A549 (cell line): ENCODE results near the gene MRPL27. TPM values are rescaled to one million over a fixed set of nuclear protein-coding genes. Genes with fewer than 3 reads are reported as not detected.

Experiments used
- ATAC-seq, 2 experiments: fragments of 200-7000 bp in 1 of 2; fragments of >200 bp in 1 of 2; cut with Nextera tagmentation in 1 of 2; cut with Tn5 transposase in 1 of 2; 3 replicates each; pipeline versions ENCODE4 v1.8.0 to v1.9.1; 2018 to 2020; ENCODE audit warnings: mild to moderate bottlenecking in 1 of 2, moderate library complexity in 1 of 2
- CTCF ChIA-PET: fragments of 300-600 bp; sonication (Branson Sonifier 250); formaldehyde crosslinking; extraction: SDS; loops from one replicate; lab custom pipeline; 2021; ENCODE audit warnings: antibody characterized with exemption, inconsistent platforms; lab: Yijun Ruan, JAX
- POLR2A ChIA-PET: fragments of 350-600 bp; formaldehyde crosslinking; extraction: SDS; loops from one replicate; lab custom pipeline; 2021; ENCODE audit warnings: antibody characterized with exemption, inconsistent platforms; lab: Yijun Ruan, JAX
- DNase-seq, 2 experiments: peaks; one replicate each; pipeline versions ENCODE4 v3.0.0 to v3.0.0-alpha.2; 2011 to 2016; ENCODE audit warnings: low read depth in 1 of 2, low spot score in 1 of 2
- FAIRE-seq: peaks from 2 replicates; lab custom pipeline; 2011; peaks lifted over from hg19 to GRCh38; lab: Jason Lieb, UNC
- H3K27ac ChIP-seq, 2 experiments: fragments of >200 bp; sonication (Bioruptor Twin); formaldehyde crosslinking; 3 replicates each; pipeline ENCODE4 v1.5.1; 2016 to 2017
- H3K4me1 ChIP-seq: fragments of >200 bp; sonication (Bioruptor Twin); formaldehyde crosslinking; 3 replicates; pipeline ENCODE4 v1.6.1; 2016
- H3K4me2 ChIP-seq: fragments of >200 bp; sonication (Bioruptor Twin); formaldehyde crosslinking; 3 replicates; pipeline ENCODE4 v1.6.1; 2016
- H3K4me3 ChIP-seq: fragments of >200 bp; sonication (Bioruptor Twin); formaldehyde crosslinking; 3 replicates; pipeline ENCODE4 v1.5.1; 2016
- H3K9me3 ChIP-seq: fragments of >200 bp; sonication (Bioruptor Twin); formaldehyde crosslinking; 3 replicates; pipeline ENCODE4 v1.6.1; 2016
- ATOH8 ChIP-seq: fragments of 250-450 bp; sonication (Bioruptor Pico); IDR thresholded peaks from 2 replicates; pipeline ENCODE4 v1.5.0; 2020; ENCODE audit warnings: low read depth, mild to moderate bottlenecking, moderate library complexity
- CEBPB ChIP-seq, 2 experiments: fragments of >200 bp in 1 of 2; sonication (Bioruptor Twin) in 1 of 2; formaldehyde crosslinking in 1 of 2; IDR thresholded peaks; 2 replicates each; pipeline ENCODE4 v1.6.1; 2012 to 2016
- CHD2 ChIP-seq: fragments of 150-350 bp; IDR thresholded peaks from 2 replicates; pipeline ENCODE4 v1.6.1; 2014; ENCODE audit warnings: low read length; ENCODE audit not compliant: partially characterized antibody
- CHD4 ChIP-seq: fragments of 200-600 bp; sonication (generic); IDR thresholded peaks from 2 replicates; pipeline ENCODE4 v1.6.1; 2016; ENCODE audit warnings: antibody characterized with exemption, mild to moderate bottlenecking, borderline replicate concordance
- CTCF ChIP-seq: fragments of >200 bp; sonication (Bioruptor Twin); formaldehyde crosslinking; IDR thresholded peaks from 3 replicates; pipeline ENCODE4 v1.5.1; 2016
- FOSL2 ChIP-seq, 2 experiments: fragments of 450-650 bp in 1 of 2; fragments of >200 bp in 1 of 2; sonication (Bioruptor Twin) in 1 of 2; formaldehyde crosslinking; IDR thresholded peaks; 2 replicates each; pipeline versions ENCODE4 v1.5.0 to v1.6.1; 2016 to 2020; ENCODE audit warnings: mild to moderate bottlenecking in 1 of 2, moderate library complexity in 1 of 2
- FOXS1 ChIP-seq: fragments of 250-450 bp; sonication (Bioruptor Pico); IDR thresholded peaks from 2 replicates; pipeline ENCODE4 v1.5.0; 2020; ENCODE audit warnings: mild to moderate bottlenecking, moderate library complexity
- GATA3 ChIP-seq: IDR thresholded peaks from 2 replicates; pipeline ENCODE4 v1.6.1; 2012; ENCODE audit warnings: borderline replicate concordance
- HDAC2 ChIP-seq: fragments of 200-600 bp; sonication (generic); IDR thresholded peaks from 2 replicates; pipeline ENCODE4 v1.6.1; 2016
- HEYL ChIP-seq: fragments of 250-450 bp; sonication (Bioruptor Pico); IDR thresholded peaks from 2 replicates; pipeline ENCODE4 v1.8.0; 2021; ENCODE audit warnings: mild to moderate bottlenecking, moderate library complexity
- HMGXB4 ChIP-seq: fragments of 250-450 bp; sonication (Bioruptor Pico); IDR thresholded peaks from 2 replicates; pipeline ENCODE4 v1.5.0; 2021; ENCODE audit warnings: mild to moderate bottlenecking, moderate library complexity, borderline replicate concordance
- HOXB13 ChIP-seq: fragments of 250-450 bp; sonication (Bioruptor Pico); IDR thresholded peaks from 2 replicates; pipeline ENCODE4 v1.5.0; 2020; ENCODE audit warnings: low read depth, mild to moderate bottlenecking, moderate library complexity
- HOXB5 ChIP-seq: fragments of 250-450 bp; sonication (Bioruptor Pico); IDR thresholded peaks from 2 replicates; pipeline ENCODE4 v1.5.0; 2020; ENCODE audit warnings: mild to moderate bottlenecking, moderate library complexity
- JUNB ChIP-seq: fragments of >200 bp; sonication (Bioruptor Twin); formaldehyde crosslinking; IDR thresholded peaks from 2 replicates; pipeline ENCODE4 v1.6.1; 2016
- KDM1A ChIP-seq: fragments of 200-600 bp; sonication (generic); IDR thresholded peaks from 2 replicates; pipeline ENCODE4 v1.6.1; 2016; ENCODE audit warnings: low read depth, mild to moderate bottlenecking
- MYC ChIP-seq: IDR thresholded peaks from 2 replicates; pipeline ENCODE4 v1.6.1; 2012; ENCODE audit warnings: mild to moderate bottlenecking, inconsistent platforms, low read length, improper control_type of control experiment, borderline replicate concordance
- PBX3 ChIP-seq: IDR thresholded peaks from 2 replicates; pipeline ENCODE4 v1.6.1; 2012
- RCOR1 ChIP-seq: fragments of 150-350 bp; IDR thresholded peaks from 2 replicates; pipeline ENCODE4 v1.6.1; 2014; ENCODE audit warnings: antibody characterized with exemption, low read length, low read depth
- ZFP36 ChIP-seq: fragments of 450-650 bp; IDR thresholded peaks from 2 replicates; pipeline ENCODE4 v1.6.1; 2014; ENCODE audit warnings: borderline replicate concordance; ENCODE audit not compliant: partially characterized antibody
- whole genome bisulfite sequencing: methylation state at CpG from one replicate; pipeline ENCODE4 v1.1.6; 2017; ENCODE audit errors: missing lambda C conversion rate; 5-methylcytosine and 5-hydroxymethylcytosine counted together
- polyA plus RNA-seq, 4 experiments: library from polyadenylated mRNA; depleted of rRNA in 3 of 4; stranded (reverse); fragments of >200 nt; fragmentation: RNase III in 1 of 4; extraction: RNeasy Plus Mini Kit Qiagen cat#74134 plus additional on column Dnase treatment in 1 of 4; gene quantifications; 2 replicates in 3 of 4; 3 replicates in 1 of 4; pipeline ENCODE4 v1.2.3, GENCODE V29; 2011 to 2017

MRPL27 gene
- polyA plus RNA-seq, 2 of the 4 experiments (the other 2 are of a cell fraction), result 149 to 155 TPM

GRCh38 chr17:50344731-50345365 is 28.1 kb downstream of the MRPL27 start:
- H3K9me3 ChIP-seq, result no peaks in the 10 kb centered on the region
- peak overlapping the region; percentile 95; the same call in 2 of the 3 replicates for H3K4me3 ChIP-seq
- ChIA-PET POLR2A (no interaction called here), CTCF (interaction anchor here (1.2 to 1.9 kb wide), 4 partner anchors 14 to 143 kb away, joined by 3 to 5 read pairs (median 4); no protein-coding TSS in a partner anchor)
- H3K4me2 ChIP-seq, result peak overlapping the region; percentile 98
- DNase-seq (no peak), ATAC-seq (peak in 1 of 2 experiments; percentile 15; a peak in 3 of 6 replicates), FAIRE-seq (no peak)
- TF ChIP-seq KDM1A (no peak), CEBPB (IDR thresholded peaks at IDR 0.05) (no peak), MYC (no peak), FOXS1 (no peak), FOSL2 (IDR thresholded peaks at IDR 0.05) (no peak), FOSL2 (CRISPR knock-in tag; IDR thresholded peaks at IDR 0.05) (no peak), HOXB5 (CRISPR knock-in tag) (no peak), JUNB (no peak), HEYL (CRISPR knock-in tag) (no peak), ZFP36 (no peak), CHD2 (no peak), HDAC2 (no peak), HMGXB4 (CRISPR knock-in tag) (no peak), PBX3 (no peak), HOXB13 (CRISPR knock-in tag) (no peak), ATOH8 (CRISPR knock-in tag) (no peak), RCOR1 (no peak), GATA3 (no peak), CHD4 (no peak)
- WGBS, result 86% methylated on average over 11 of the region's 13 CpGs
- H3K27ac ChIP-seq, result peak overlapping the region in 1 of 2 experiments; percentile 94; a peak in 2 of 6 replicates
- H3K4me1 ChIP-seq, result peaks cover 27% of the 10 kb centered on the region

- CTCF ChIA-PET, result interaction anchor here (1.0 to 1.5 kb wide), 6 partner anchors 9 to 245 kb away, joined by 3 to 5 read pairs (median 3); partner anchors contain the start of gene COL1A1
- FAIRE-seq (no peak), ATAC-seq (no peak), DNase-seq (no peak)
- no peak overlapping the region for H3K4me2 ChIP-seq
- H3K4me3 ChIP-seq, result no peak overlapping the region
- TF ChIP-seq CTCF (no peak), HOXB13 (CRISPR knock-in tag) (no peak)
- no peaks in the 10 kb centered on the region for H3K4me1 ChIP-seq
- POLR2A ChIA-PET, result no interaction called here
- H3K27ac ChIP-seq, result no peak overlapping the region
- peaks cover 7% of the 10 kb centered on the region for H3K9me3 ChIP-seq
Observed at GRCh38 chr17:50339381-50339780, 33.6 kb downstream of the MRPL27 start.
